ENCODE data around the gene PTMS. TPM values are rescaled to one million over a fixed set of nuclear protein-coding genes. Genes with fewer than 3 reads are reported as not detected.

PTMS gene
- polyA plus RNA-seq, 4 donors: 34.0 to 204 (median 122) TPM

GRCh38 chr12:6782850-6783566 is 16.8 kb downstream of the PTMS start:
- no peak for DNase-seq
- H3K27me3 ChIP-seq (ENCODE audit: control insufficient read depth in 3 of 3, insufficient read depth in 3 of 3, low read length in 3 of 3): no peaks in the 10 kb centered on the region
- no peaks in the 10 kb centered on the region for H3K36me3 ChIP-seq (ENCODE audit: control insufficient read depth in 3 of 3, insufficient read depth in 2 of 3, low read depth in 1 of 3, low read length in 3 of 3)
- H3K27ac ChIP-seq (ENCODE audit: low read depth in 1 of 3, low read length in 2 of 3): no peak overlapping the region
- FAIRE-seq: no peak
- no peak overlapping the region for H3K4me3 ChIP-seq (ENCODE audit: low read depth in 1 of 3, low read length in 3 of 3)
- H3K9me3 ChIP-seq (ENCODE audit: control insufficient read depth in 2 of 2, insufficient read depth in 1 of 2, low read depth in 1 of 2, low read length in 1 of 2): no peaks in the 10 kb centered on the region
- 75 to 80% (median 79%) methylated on average over 10 of the region's 10 CpGs for WGBS, 3 donors
- H3K4me1 ChIP-seq (ENCODE audit: control insufficient read depth in 3 of 3, insufficient read depth in 2 of 3, low read depth in 1 of 3, low read length in 2 of 3): peaks cover 0 to 27% (median 0%) of the 10 kb centered on the region in 3 donors

GRCh38 chr12:6783828-6784227 is 17.7 kb downstream of the PTMS start:
- no peak overlapping the region for H3K27ac ChIP-seq (ENCODE audit: low read depth in 1 of 3, low read length in 2 of 3)

GRCh38 chr12:6784296-6784695 is 18.1 kb downstream of the PTMS start:
- no peaks in the 10 kb centered on the region for H3K36me3 ChIP-seq (ENCODE audit: control insufficient read depth in 3 of 3, insufficient read depth in 2 of 3, low read depth in 1 of 3, low read length in 3 of 3)
- FAIRE-seq: no peak
- H3K27me3 ChIP-seq (ENCODE audit: control insufficient read depth in 3 of 3, insufficient read depth in 3 of 3, low read length in 3 of 3): no peaks in the 10 kb centered on the region
- no peaks in the 10 kb centered on the region for H3K9me3 ChIP-seq (ENCODE audit: control insufficient read depth in 2 of 2, insufficient read depth in 1 of 2, low read depth in 1 of 2, low read length in 1 of 2)
- H3K27ac ChIP-seq (ENCODE audit: low read depth in 1 of 3, low read length in 2 of 3): no peak overlapping the region
- 57 to 73% (median 70%) methylated on average over 5 of the region's 5 CpGs for WGBS, 3 donors
- no peak for DNase-seq
- peaks cover 0 to 17% (median 0%) of the 10 kb centered on the region in 3 donors for H3K4me1 ChIP-seq (ENCODE audit: control insufficient read depth in 3 of 3, insufficient read depth in 2 of 3, low read depth in 1 of 3, low read length in 2 of 3)
- H3K4me3 ChIP-seq (ENCODE audit: low read depth in 1 of 3, low read length in 3 of 3): no peak overlapping the region

More at GRCh38 chr12:6783828-6784227, 17.7 kb downstream of the PTMS start:
- 93 to 97% (median 95%) methylated on average over 9 of the region's 9 CpGs for WGBS, 3 donors
- Histone ChIP-seq H3K4me1 (ENCODE audit: control insufficient read depth in 3 of 3, insufficient read depth in 2 of 3, low read depth in 1 of 3, low read length in 2 of 3) (peaks cover 0 to 20% (median 0%) of the 10 kb centered on the region in 3 donors), H3K9me3 (ENCODE audit: control insufficient read depth in 2 of 2, insufficient read depth in 1 of 2, low read depth in 1 of 2, low read length in 1 of 2) (no peaks in the 10 kb centered on the region), H3K27me3 (ENCODE audit: control insufficient read depth in 3 of 3, insufficient read depth in 3 of 3, low read length in 3 of 3) (no peaks in the 10 kb centered on the region), H3K4me3 (ENCODE audit: low read depth in 1 of 3, low read length in 3 of 3) (no peak overlapping the region), H3K36me3 (ENCODE audit: control insufficient read depth in 3 of 3, insufficient read depth in 2 of 3, low read depth in 1 of 3, low read length in 3 of 3) (no peaks in the 10 kb centered on the region)
- DNase-seq: no peak
- FAIRE-seq: no peak

- H3K4me3 ChIP-seq (ENCODE audit: low read depth in 1 of 3, low read length in 3 of 3): no peak overlapping the region
- H3K27me3 ChIP-seq (ENCODE audit: control insufficient read depth in 3 of 3, insufficient read depth in 3 of 3, low read length in 3 of 3): no peaks in the 10 kb centered on the region
- 66 to 82% (median 76%) methylated on average over 5 of the region's 5 CpGs for WGBS, 3 donors
- H3K27ac ChIP-seq (ENCODE audit: low read depth in 1 of 3, low read length in 2 of 3): no peak overlapping the region
- FAIRE-seq (no peak), DNase-seq (no peak)
- H3K9me3 ChIP-seq (ENCODE audit: control insufficient read depth in 2 of 2, insufficient read depth in 1 of 2, low read depth in 1 of 2, low read length in 1 of 2): no peaks in the 10 kb centered on the region
- no peaks in the 10 kb centered on the region for H3K36me3 ChIP-seq (ENCODE audit: control insufficient read depth in 3 of 3, insufficient read depth in 2 of 3, low read depth in 1 of 3, low read length in 3 of 3)
- peaks cover 0 to 12% (median 0%) of the 10 kb centered on the region in 3 donors for H3K4me1 ChIP-seq (ENCODE audit: control insufficient read depth in 3 of 3, insufficient read depth in 2 of 3, low read depth in 1 of 3, low read length in 2 of 3)
Observed at GRCh38 chr12:6784761-6785160, 18.6 kb downstream of the PTMS start.

GRCh38 chr12:6786416-6787094 is 20.4 kb downstream of the PTMS start:
- DNase-seq: no peak
- Histone ChIP-seq H3K4me3 (ENCODE audit: low read depth in 1 of 3, low read length in 3 of 3) (no peak overlapping the region), H3K27me3 (ENCODE audit: control insufficient read depth in 3 of 3, insufficient read depth in 3 of 3, low read length in 3 of 3) (no peaks in the 10 kb centered on the region), H3K27ac (ENCODE audit: low read depth in 1 of 3, low read length in 2 of 3) (peak overlapping the region in 1 of 3 donors; percentile 28), H3K9me3 (ENCODE audit: control insufficient read depth in 2 of 2, insufficient read depth in 1 of 2, low read depth in 1 of 2, low read length in 1 of 2) (no peaks in the 10 kb centered on the region), H3K4me1 (ENCODE audit: control insufficient read depth in 3 of 3, insufficient read depth in 2 of 3, low read depth in 1 of 3, low read length in 2 of 3) (no peaks in the 10 kb centered on the region), H3K36me3 (ENCODE audit: control insufficient read depth in 3 of 3, insufficient read depth in 2 of 3, low read depth in 1 of 3, low read length in 3 of 3) (no peaks in the 10 kb centered on the region)
- WGBS, 3 donors: 64 to 83% (median 77%) methylated on average over 9 of the region's 9 CpGs
- FAIRE-seq: no peak

GRCh38 chr12:6787309-6787708 is 21.1 kb downstream of the PTMS start:
- H3K27ac ChIP-seq (ENCODE audit: low read depth in 1 of 3, low read length in 2 of 3): no peak overlapping the region
- H3K4me1 ChIP-seq (ENCODE audit: control insufficient read depth in 3 of 3, insufficient read depth in 2 of 3, low read depth in 1 of 3, low read length in 2 of 3): no peaks in the 10 kb centered on the region
- DNase-seq (no peak), FAIRE-seq (no peak)
- no peaks in the 10 kb centered on the region for H3K9me3 ChIP-seq (ENCODE audit: control insufficient read depth in 2 of 2, insufficient read depth in 1 of 2, low read depth in 1 of 2, low read length in 1 of 2)
- 92 to 97% (median 96%) methylated on average over 5 of the region's 5 CpGs for WGBS, 3 donors
- H3K36me3 ChIP-seq (ENCODE audit: control insufficient read depth in 3 of 3, insufficient read depth in 2 of 3, low read depth in 1 of 3, low read length in 3 of 3): no peaks in the 10 kb centered on the region
- no peaks in the 10 kb centered on the region for H3K27me3 ChIP-seq (ENCODE audit: control insufficient read depth in 3 of 3, insufficient read depth in 3 of 3, low read length in 3 of 3)
- H3K4me3 ChIP-seq (ENCODE audit: low read depth in 1 of 3, low read length in 3 of 3): no peak overlapping the region

- no peak for DNase-seq
- FAIRE-seq: no peak
- H3K36me3 ChIP-seq (ENCODE audit: control insufficient read depth in 3 of 3, insufficient read depth in 2 of 3, low read depth in 1 of 3, low read length in 3 of 3): no peaks in the 10 kb centered on the region
- H3K4me3 ChIP-seq (ENCODE audit: low read depth in 1 of 3, low read length in 3 of 3): peak within 1 kb of the TSS in 2 of 3 donors; percentile 25 to 39
- no peaks in the 10 kb centered on the region for H3K27me3 ChIP-seq (ENCODE audit: control insufficient read depth in 3 of 3, insufficient read depth in 3 of 3, low read length in 3 of 3)
- peak within 1 kb of the TSS; percentile 6 to 39 (median 9) for H3K27ac ChIP-seq (ENCODE audit: low read depth in 1 of 3, low read length in 2 of 3)
- WGBS, 3 donors: 50 to 59% (median 59%) methylated on average over 18 of the region's 18 CpGs
- no peaks in the 10 kb centered on the region for H3K4me1 ChIP-seq (ENCODE audit: control insufficient read depth in 3 of 3, insufficient read depth in 2 of 3, low read depth in 1 of 3, low read length in 2 of 3)
- no peaks in the 10 kb centered on the region for H3K9me3 ChIP-seq (ENCODE audit: control insufficient read depth in 2 of 2, insufficient read depth in 1 of 2, low read depth in 1 of 2, low read length in 1 of 2)
Observed at GRCh38 chr12:6788972-6789924, 23.1 kb downstream of the PTMS start, which contains the start of gene CD4. CD4 (plus strand) TSS chr12:6789528; CDS start chr12:6800139, 10,611 bp downstream.

Measured in small intestine (tissue), 7 donors.